Mucosa of rectum (tissue), 2 donors: ENCODE results near the gene MALSU1.

Experiments
- H3K27ac ChIP-seq, 2 donors: one replicate each; pipeline ENCODE4 v1.7.0; 2013; ENCODE audit warnings: inconsistent platforms in 2 of 2, low read depth in 2 of 2, low read length in 2 of 2
- H3K27me3 ChIP-seq, 2 donors: one replicate each; pipeline ENCODE4 v1.7.0; 2013; ENCODE audit warnings: low read length in 2 of 2; ENCODE audit not compliant: control insufficient read depth in 2 of 2, insufficient read depth in 2 of 2
- H3K36me3 ChIP-seq, 2 donors: one replicate each; pipeline ENCODE4 v1.7.0; 2013; ENCODE audit warnings: low read length in 2 of 2; ENCODE audit not compliant: control insufficient read depth in 2 of 2, insufficient read depth in 2 of 2
- H3K4me1 ChIP-seq, 2 donors: one replicate each; pipeline ENCODE4 v1.7.0; 2013; ENCODE audit warnings: low read length in 2 of 2, mild to moderate bottlenecking in 1 of 2; ENCODE audit not compliant: control insufficient read depth in 2 of 2, insufficient read depth in 2 of 2
- H3K4me3 ChIP-seq, 2 donors: one replicate each; pipeline ENCODE4 v1.7.0; 2013; ENCODE audit warnings: low read length in 2 of 2
- H3K9ac ChIP-seq, 2 donors: one replicate each; pipeline ENCODE4 v1.7.0; 2013; ENCODE audit warnings: low read length in 2 of 2, low read depth in 1 of 2, mild to moderate bottlenecking in 1 of 2
- H3K9me3 ChIP-seq, 2 donors: one replicate each; pipeline ENCODE4 v1.7.0; 2013; ENCODE audit warnings: low read length in 2 of 2; ENCODE audit not compliant: control insufficient read depth in 2 of 2
- donor health status: healthy.
- donor health status: Normal muscosa, but diverticular disease.

MALSU1 gene

GRCh38 chr7:23285657-23286646 is 13.2 kb upstream of the MALSU1 start:
- Histone ChIP-seq H3K27me3 (no peaks in the 10 kb centered on the region), H3K9me3 (no peaks in the 10 kb centered on the region), H3K4me3 (no peak overlapping the region), H3K9ac (no peak overlapping the region), H3K4me1 (no peaks in the 10 kb centered on the region), H3K27ac (no peak overlapping the region), H3K36me3 (no peaks in the 10 kb centered on the region)

- H3K27me3 ChIP-seq: no peaks in the 10 kb centered on the region
- no peaks in the 10 kb centered on the region for H3K4me1 ChIP-seq
- no peak overlapping the region for H3K4me3 ChIP-seq
Observed at GRCh38 chr7:23287612-23288011, 11.5 kb upstream of the MALSU1 start.

GRCh38 chr7:23290993-23291392 is 8.1 kb upstream of the MALSU1 start:
- no peak overlapping the region for H3K4me3 ChIP-seq
- H3K4me1 ChIP-seq: no peaks in the 10 kb centered on the region
- no peak overlapping the region for H3K27ac ChIP-seq
- no peaks in the 10 kb centered on the region for H3K27me3 ChIP-seq
- no peak overlapping the region for H3K9ac ChIP-seq
- no peaks in the 10 kb centered on the region for H3K36me3 ChIP-seq
- H3K9me3 ChIP-seq: no peaks in the 10 kb centered on the region

More at GRCh38 chr7:23287612-23288011, 11.5 kb upstream of the MALSU1 start:
- no peaks in the 10 kb centered on the region for H3K9me3 ChIP-seq
- no peak overlapping the region for H3K9ac ChIP-seq
- H3K27ac ChIP-seq: no peak overlapping the region
- no peaks in the 10 kb centered on the region for H3K36me3 ChIP-seq

GRCh38 chr7:23291957-23292560 is 7.1 kb upstream of the MALSU1 start:
- H3K9me3 ChIP-seq: no peaks in the 10 kb centered on the region
- no peaks in the 10 kb centered on the region for H3K27me3 ChIP-seq
- no peak overlapping the region for H3K9ac ChIP-seq
- H3K36me3 ChIP-seq: no peaks in the 10 kb centered on the region
- H3K27ac ChIP-seq: no peak overlapping the region
- no peaks in the 10 kb centered on the region for H3K4me1 ChIP-seq
- no peak overlapping the region for H3K4me3 ChIP-seq

- no peaks in the 10 kb centered on the region for H3K4me1 ChIP-seq
- H3K36me3 ChIP-seq: no peaks in the 10 kb centered on the region
- no peak overlapping the region for H3K4me3 ChIP-seq
- no peak overlapping the region for H3K27ac ChIP-seq
- no peak overlapping the region for H3K9ac ChIP-seq
- no peaks in the 10 kb centered on the region for H3K27me3 ChIP-seq
- H3K9me3 ChIP-seq: no peaks in the 10 kb centered on the region
Observed at GRCh38 chr7:23292623-23293022, 6.5 kb upstream of the MALSU1 start.

- Histone ChIP-seq H3K4me3 (no peak overlapping the region), H3K36me3 (no peaks in the 10 kb centered on the region), H3K9ac (no peak overlapping the region), H3K27me3 (no peaks in the 10 kb centered on the region), H3K4me1 (peaks cover under 1% of the 10 kb centered on the region in 2 donors), H3K27ac (no peak overlapping the region), H3K9me3 (no peaks in the 10 kb centered on the region)
Observed at GRCh38 chr7:23293500-23294073, 5.6 kb upstream of the MALSU1 start.

- Histone ChIP-seq H3K27ac (no peak overlapping the region), H3K36me3 (no peaks in the 10 kb centered on the region), H3K27me3 (no peaks in the 10 kb centered on the region), H3K9me3 (no peaks in the 10 kb centered on the region), H3K4me1 (peaks cover 4 to 7% of the 10 kb centered on the region in 2 donors), H3K4me3 (no peak overlapping the region), H3K9ac (no peak overlapping the region)
Observed at GRCh38 chr7:23294549-23295400, 4.4 kb upstream of the MALSU1 start.

GRCh38 chr7:23295401-23295697 is 3.8 kb upstream of the MALSU1 start:
- Histone ChIP-seq H3K9me3 (no peaks in the 10 kb centered on the region), H3K4me3 (no peak overlapping the region), H3K9ac (no peak overlapping the region)

GRCh38 chr7:23298141-23298881 is 828 bp upstream of the MALSU1 start:
- H3K27me3 ChIP-seq: no peaks in the 10 kb centered on the region
- peak overlapping the region; percentile 88 to 89 for H3K4me3 ChIP-seq
- H3K9me3 ChIP-seq: no peaks in the 10 kb centered on the region
- peaks cover 12 to 17% of the 10 kb centered on the region in 2 donors for H3K4me1 ChIP-seq
- peaks cover 0 to 5% of the 10 kb centered on the region in 2 donors for H3K36me3 ChIP-seq
- peak overlapping the region; percentile 71 to 89 for H3K9ac ChIP-seq
- peak overlapping the region; percentile 61 to 75 for H3K27ac ChIP-seq

More at GRCh38 chr7:23295401-23295697, 3.8 kb upstream of the MALSU1 start:
- Histone ChIP-seq H3K27ac (no peak overlapping the region), H3K4me1 (peaks cover 7 to 12% of the 10 kb centered on the region in 2 donors), H3K36me3 (no peaks in the 10 kb centered on the region), H3K27me3 (no peaks in the 10 kb centered on the region)
